Effector CD4-positive, alpha-beta T cell (primary cell): ENCODE results near the gene RBM5.

Experiments used
- DNase-seq: peaks from one replicate; pipeline ENCODE4 v3.0.0-alpha.2; 2020

The RBM5 gene

GRCh38 chr3:50121072-50122032 lies 32.6 kb downstream of the RBM5 start:
- peak; percentile 62 for DNase-seq

- no peak for DNase-seq
Observed at GRCh38 chr3:50122071-50122470, 33.4 kb downstream of the RBM5 start.

DNA sequence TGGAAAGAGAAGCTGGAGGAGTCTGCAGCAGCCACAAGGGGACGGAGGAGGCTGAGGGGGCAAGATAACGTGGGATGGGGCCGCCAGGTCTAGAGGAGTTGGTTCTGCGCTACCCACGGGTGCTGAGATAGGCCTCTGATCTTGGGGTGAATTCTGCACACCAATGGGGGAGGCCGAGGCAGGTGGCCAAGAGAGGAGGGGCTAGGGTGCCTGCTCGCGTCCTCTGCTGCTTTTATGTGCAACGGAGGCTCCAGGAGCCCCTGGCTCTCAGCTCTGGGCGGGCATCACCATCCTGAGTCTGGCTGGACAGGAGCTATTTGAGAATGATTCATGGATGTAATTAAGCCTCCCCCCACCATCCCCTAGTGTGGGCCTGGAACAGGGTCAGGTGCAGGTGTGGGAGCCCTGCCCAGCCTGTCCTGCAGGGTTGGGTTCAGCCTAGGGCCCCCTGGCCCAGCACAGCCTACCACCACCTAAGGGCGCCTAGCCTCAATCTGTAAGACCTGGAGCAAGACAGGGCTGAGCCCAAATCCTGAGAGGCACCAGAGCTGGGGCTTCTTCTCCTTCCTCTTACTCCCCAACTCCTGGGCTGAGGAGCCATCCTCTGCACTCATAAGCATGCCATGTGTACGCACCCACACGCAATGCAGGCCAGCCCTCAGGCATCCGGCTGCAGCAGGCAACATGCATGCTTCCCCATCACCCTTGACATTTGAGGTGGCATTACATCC lies 34.1 kb downstream of the RBM5 start:
- no peak for DNase-seq

DNA sequence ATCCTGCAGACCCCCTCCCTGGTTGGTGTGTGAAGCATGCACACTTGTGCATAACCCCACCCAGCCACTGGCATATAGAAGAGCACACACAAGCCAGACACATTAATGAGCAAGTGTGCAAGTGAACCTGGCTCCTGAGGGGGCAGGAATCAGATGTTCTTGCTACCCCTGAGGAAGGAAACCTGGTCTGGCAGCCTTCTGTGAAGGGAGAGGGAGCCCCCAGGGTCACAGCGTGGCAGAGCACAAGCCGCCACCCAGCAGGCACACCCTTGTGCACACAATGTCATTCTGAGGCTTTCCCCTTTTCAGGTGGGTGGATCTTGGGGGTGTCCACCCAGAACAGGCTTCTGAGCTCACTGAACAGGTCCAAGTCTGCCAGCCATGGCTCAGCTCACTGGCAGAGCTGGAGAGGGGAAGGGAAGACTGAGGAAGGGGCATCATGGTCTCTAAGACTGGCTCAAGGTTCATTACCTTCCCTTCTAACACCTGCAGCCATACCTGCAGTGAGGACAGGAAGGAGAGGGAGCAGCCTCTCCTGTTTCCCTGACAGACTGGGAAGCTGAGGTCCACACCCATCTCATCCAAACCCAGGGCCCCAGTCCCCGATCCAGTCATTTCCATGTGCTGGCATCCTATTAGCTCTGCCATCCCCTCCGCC lies 34.8 kb downstream of the RBM5 start:
- no peak for DNase-seq

GRCh38 chr3:50124052-50124799 lies 35.5 kb downstream of the RBM5 start:
- DNase-seq = no peak

DNA sequence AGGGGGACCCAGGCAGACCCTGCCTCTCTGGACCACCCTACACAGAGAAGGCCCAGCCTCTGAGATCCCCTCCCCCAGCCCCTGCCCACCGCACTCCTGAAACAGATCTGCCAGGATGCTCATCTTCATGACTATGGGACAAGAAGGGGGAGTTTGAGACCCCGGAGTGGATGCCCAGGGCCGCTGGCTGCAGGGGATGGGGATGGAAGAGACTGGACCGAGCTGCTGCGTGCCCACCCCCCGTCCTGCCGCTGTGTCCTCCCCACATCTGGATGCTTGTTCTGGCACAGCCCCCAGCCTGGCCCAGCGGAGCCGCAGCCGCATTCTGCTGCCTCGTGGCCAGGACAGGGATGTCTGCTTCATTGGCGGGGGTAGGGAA lies 36.1 kb downstream of the RBM5 start:
- DNase-seq = no peak

DNA sequence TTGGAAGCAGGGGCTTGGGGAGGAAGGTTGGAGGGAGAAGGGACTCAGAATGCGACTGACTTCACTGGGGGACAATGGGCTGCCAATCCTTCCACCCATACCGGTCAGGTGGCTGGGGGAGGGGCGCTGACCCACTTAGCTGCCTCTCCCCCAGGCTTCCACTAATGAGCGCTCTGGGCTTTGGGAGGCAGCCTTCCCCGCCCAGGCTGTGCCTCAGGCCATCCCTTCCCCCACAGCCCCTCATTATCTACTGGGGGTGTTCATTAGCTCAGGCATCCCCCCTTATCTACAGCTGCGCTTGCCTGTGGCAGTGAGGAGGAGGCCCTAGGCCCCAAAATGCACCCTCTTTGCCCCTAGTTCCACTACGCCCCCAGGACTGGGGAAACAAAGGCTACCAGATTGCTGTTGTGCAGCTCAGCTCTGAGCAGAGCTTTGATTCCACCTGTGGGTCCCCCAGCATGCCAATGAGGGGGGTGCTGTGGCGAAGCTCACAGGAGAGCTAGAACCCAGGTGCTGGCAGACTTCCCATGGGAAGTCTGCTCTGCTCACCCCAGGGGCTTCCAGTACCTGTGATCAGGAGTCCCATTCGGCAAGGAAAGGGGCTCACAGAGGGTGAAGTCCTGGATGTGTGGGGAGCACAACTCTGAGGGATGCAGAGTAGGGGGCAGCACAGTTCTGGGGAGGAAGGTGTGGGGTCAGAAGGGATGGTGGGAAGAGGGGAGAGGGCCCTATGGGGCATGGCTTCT lies 37.0 kb downstream of the RBM5 start:
- no peak for DNase-seq

DNA sequence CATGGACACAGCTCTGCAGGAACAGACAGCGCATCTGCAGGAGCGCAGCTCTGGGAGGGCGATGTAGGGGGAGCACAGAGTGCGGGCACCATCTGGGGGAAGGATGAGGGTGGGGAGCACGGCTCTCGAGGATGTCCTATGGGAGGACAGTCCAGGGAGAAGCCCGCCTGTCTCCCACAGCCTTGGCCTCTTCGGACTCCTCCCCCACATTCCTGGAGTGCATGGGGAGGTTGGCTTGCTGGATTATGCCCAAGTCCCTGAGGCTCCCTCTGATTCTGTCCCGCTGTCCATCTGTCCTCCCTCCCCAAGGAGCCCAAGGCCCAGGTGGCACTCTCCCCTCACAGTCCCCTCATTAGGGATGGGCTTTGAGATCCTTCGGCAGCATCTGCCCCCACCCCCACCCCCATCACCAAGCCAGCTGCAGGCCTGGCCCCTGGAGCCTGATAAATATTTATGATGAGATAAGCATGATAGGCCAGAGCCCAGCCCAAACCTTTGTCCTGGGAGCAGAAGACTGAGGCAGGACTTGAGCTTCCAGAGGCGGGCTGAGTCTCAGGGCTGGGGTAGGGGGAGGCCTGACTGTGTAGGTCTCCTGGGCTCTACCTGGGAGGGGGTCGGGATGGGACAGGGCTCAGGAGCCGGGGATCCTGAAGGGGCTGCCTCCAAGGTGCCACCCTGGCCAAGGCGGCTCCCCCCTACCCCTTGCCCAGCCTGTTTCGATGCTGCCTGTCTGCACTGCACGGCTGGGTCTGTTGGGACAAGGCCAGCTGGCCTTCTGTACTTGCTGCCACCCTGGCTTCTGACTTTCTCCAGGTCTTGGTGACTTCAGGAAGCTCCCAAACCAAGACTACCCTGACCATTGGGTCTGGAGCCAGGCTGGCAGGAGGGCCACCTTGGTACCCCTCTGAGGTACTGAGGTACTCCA lies 37.8 kb downstream of the RBM5 start:
- DNase-seq = no peak

- DNase-seq = no peak
Observed at GRCh38 chr3:50127251-50127691, 38.6 kb downstream of the RBM5 start.

GRCh38 chr3:50128001-50128400 lies 39.3 kb downstream of the RBM5 start:
- DNase-seq = no peak

GRCh38 chr3:50130436-50130835 lies 41.7 kb downstream of the RBM5 start:
- DNase-seq = no peak

DNA sequence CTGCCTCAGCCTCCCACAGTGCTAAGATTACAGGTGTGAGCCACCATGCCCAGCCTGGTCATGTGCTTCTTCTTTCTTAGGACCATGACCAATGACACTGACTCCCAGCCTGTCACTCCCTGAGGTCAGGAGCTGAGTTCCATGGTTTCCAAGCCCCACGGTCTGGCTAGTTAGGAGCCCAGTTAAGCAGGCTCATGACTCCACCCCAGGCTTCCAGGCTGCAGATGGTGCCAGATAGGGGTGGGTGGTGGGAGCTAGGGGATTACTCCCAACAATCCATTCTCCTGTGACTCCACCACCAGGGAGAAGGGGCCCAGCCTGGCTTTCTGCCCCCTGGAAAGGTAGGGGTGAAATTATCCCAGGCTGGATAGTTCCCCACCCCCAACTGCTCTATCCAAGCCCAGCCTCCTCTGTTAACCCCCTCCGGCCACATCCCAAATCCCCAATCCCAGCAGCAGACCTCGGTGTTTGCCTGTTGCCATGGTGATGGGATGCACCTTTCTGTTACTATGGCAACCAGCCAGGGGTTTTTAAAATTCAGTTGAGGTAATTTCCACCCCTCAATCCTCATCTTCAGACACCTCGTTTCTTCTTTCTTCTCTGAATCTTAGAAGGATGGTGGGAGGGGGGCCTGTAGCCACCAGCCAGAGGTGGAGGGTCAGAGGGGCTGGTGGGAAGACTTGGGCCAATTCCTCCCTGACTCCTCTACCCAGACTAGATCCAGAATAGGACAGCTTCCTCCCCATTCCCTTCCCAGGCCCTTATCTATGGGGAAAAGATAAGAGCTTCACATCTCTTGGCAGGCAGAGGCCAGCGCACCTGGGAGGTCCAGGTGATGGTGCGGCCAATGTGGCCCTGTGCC lies 43.9 kb downstream of the RBM5 start:
- no peak for DNase-seq

DNA sequence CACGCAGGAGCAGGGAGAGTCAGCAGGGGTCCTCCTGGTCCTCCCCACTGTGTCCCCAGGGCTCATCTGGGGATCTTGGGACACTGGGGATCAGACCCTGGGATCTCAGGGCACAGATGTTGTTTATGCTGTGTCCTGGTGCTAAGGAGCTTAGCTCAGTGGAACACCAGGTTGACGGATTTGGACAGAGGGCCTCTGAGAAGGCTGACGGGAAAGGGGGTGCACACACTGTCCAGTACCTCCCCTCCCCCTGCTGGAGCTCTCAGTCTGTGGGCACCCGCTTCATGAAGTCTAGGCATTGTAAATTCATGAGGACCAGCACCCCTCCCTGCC lies 44.5 kb downstream of the RBM5 start:
- DNase-seq = no peak

- no peak for DNase-seq
Observed at GRCh38 chr3:50134367-50134766, 45.6 kb downstream of the RBM5 start.

GRCh38 chr3:50135964-50136363 lies 47.2 kb downstream of the RBM5 start:
- DNase-seq = no peak

- DNase-seq = no peak
Observed at GRCh38 chr3:50136714-50137405, 48.1 kb downstream of the RBM5 start.

DNA sequence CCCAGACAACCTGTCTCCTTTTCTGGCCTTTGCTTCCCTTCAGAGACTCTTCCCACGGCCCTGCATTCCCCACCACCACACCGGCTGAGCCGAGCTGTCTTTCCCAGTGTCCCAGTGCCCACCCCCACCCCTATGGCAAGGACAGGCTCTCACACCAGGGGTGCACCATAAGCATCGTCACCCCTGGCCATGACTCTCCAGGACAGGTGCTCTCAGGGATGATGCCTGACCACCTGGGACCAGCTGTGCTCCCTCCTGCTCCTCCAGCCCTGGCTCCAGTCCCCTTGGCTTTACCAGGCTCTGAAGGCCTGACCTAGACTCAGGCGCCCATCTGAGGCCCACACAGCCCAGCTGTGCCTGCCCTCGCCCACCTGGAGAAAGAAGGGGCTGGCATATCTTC lies 48.8 kb downstream of the RBM5 start:
- no peak for DNase-seq

DNA sequence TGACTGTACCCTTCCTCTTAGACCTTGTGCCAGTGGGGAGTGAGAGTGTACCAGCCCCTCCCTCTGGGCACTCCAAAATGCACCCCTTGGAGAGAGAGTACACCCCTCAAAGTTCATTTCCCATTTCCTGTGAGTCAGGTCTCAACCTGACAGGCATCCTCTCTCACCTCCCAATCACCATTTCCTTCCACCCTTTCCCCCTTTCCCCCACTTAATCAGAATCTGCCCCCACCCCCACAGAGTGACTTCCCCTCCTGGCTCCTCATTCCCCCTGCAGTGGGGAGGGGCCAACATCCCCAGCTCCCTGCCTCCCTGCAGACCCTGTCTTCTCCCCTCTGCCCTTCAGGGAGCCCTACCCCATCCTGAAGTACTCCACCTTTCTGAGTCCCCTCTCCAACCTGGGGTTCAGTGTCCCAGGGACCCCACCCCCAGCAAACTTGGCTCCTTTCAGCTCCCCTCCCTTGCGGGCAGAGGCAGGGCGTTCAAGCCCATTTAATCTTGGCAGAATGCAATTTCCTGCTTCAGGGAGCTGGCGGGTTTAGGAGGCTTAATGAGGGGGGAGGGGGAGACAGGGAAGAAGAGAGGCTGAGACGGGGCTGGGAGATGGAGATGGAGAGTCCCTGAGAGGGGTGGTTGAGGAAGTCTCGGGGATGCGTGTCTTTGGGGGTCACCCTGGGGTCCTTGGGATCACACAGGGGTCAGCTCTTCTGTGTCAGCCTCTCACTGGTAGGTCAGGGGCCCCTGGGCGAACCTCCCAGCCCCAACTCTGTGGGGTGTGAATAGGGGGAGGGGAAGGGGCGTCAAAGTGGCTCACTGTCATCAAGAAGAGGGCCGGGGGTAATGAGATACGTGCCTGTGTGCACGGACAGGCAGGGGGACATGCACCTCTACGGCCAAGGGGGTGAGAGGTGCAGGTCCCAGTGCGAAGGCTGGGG lies 49.8 kb downstream of the RBM5 start:
- DNase-seq = no peak
